IMR-90 (cell line): Measurements from ENCODE around the gene ST6GALNAC3. TPM values are rescaled to one million over a fixed set of nuclear protein-coding genes. Genes with fewer than 3 reads are reported as not detected.

Experiments
- ATAC-seq: fragments of 200-7000 bp; cut with Tn5 transposase; 2 replicates; pipeline ENCODE4 v1.9.1; 2020; ENCODE audit warnings: low read depth, mild to moderate bottlenecking, moderate library complexity
- BruUV-seq: library from RNA; stranded (reverse); fragments of 400-500 nt; replicated peaks from 2 replicates; lab custom pipeline; 2021; lab: Mats Ljungman, UMichigan
- CTCF ChIA-PET: fragments of 300-600 bp; formaldehyde crosslinking; extraction: SDS; loops from one replicate; lab custom pipeline; 2021; ENCODE audit warnings: antibody characterized with exemption; lab: Yijun Ruan, JAX
- POLR2A ChIA-PET: fragments of 300-600 bp; sonication (Branson Sonifier 250); formaldehyde crosslinking; loops from one replicate; lab custom pipeline; 2022; ENCODE audit warnings: antibody characterized with exemption; ENCODE audit not compliant: unreplicated experiment; lab: Charles Lee
- DNase-seq: peaks from one replicate; pipeline ENCODE4 v3.0.0; 2013
- H2AFZ ChIP-seq: replicated peaks from 2 replicates; pipeline ENCODE3; 2013; ENCODE audit warnings: low read length, mild to moderate bottlenecking; ENCODE audit not compliant: poor library complexity
- H2AK5ac ChIP-seq: 2 replicates; pipeline ENCODE4 v1.6.1; 2013; ENCODE audit warnings: low read depth, low read length, inconsistent platforms
- H2AK9ac ChIP-seq: replicated peaks from 2 replicates; pipeline ENCODE3; 2013; ENCODE audit warnings: mild to moderate bottlenecking, low read depth, low read length, moderate library complexity; ENCODE audit not compliant: poor library complexity
- H2BK120ac ChIP-seq: 2 replicates; pipeline ENCODE4 v1.6.1; 2013; ENCODE audit warnings: low read depth, low read length, inconsistent platforms
- H2BK15ac ChIP-seq: 3 replicates; pipeline ENCODE4 v1.6.1; 2013; ENCODE audit warnings: low read depth, low read length, inconsistent platforms
- H2BK20ac ChIP-seq: 2 replicates; pipeline ENCODE4 v1.6.1; 2013; ENCODE audit warnings: low read depth, mild to moderate bottlenecking, inconsistent platforms, low read length, moderate library complexity
- H2BK5ac ChIP-seq: 2 replicates; pipeline ENCODE4 v1.6.1; 2013; ENCODE audit warnings: mild to moderate bottlenecking, low read depth, low read length, inconsistent platforms; ENCODE audit not compliant: poor library complexity, severe bottlenecking
- H3K14ac ChIP-seq: replicated peaks from 2 replicates; pipeline ENCODE4 v1.6.1; 2013; ENCODE audit warnings: low read depth, low read length, inconsistent platforms
- H3K18ac ChIP-seq: 2 replicates; pipeline ENCODE4 v1.6.1; 2013; ENCODE audit warnings: low read depth, low read length, control low read depth
- H3K23ac ChIP-seq: 2 replicates; pipeline ENCODE4 v1.6.1; 2013; ENCODE audit warnings: low read depth, low read length, inconsistent platforms
- H3K27ac ChIP-seq: 2 replicates; pipeline ENCODE4 v1.5.1; 2013; ENCODE audit warnings: mild to moderate bottlenecking, control low read depth, low read length; ENCODE audit not compliant: insufficient read depth
- H3K27me3 ChIP-seq: 2 replicates; pipeline ENCODE4 v1.6.1; 2013; ENCODE audit warnings: low read length; ENCODE audit not compliant: control insufficient read depth, insufficient read depth
- H3K36me3 ChIP-seq: 2 replicates; pipeline ENCODE4 v1.6.1; 2013; ENCODE audit warnings: low read length, mixed read lengths; ENCODE audit not compliant: control insufficient read depth, insufficient read depth
- H3K4ac ChIP-seq: 2 replicates; pipeline ENCODE4 v1.6.1; 2013; ENCODE audit warnings: low read depth, low read length, inconsistent platforms
- H3K4me1 ChIP-seq: 2 replicates; pipeline ENCODE4 v1.6.1; 2013; ENCODE audit warnings: low read length, mixed read lengths; ENCODE audit not compliant: control insufficient read depth, insufficient read depth
- H3K4me2 ChIP-seq: 2 replicates; pipeline ENCODE4 v1.6.1; 2013; ENCODE audit warnings: low read depth, mild to moderate bottlenecking, control low read depth, low read length, moderate library complexity
- H3K4me3 ChIP-seq: 2 replicates; pipeline ENCODE4 v1.5.1; 2013; ENCODE audit warnings: low read depth, mild to moderate bottlenecking, control low read depth, low read length, moderate library complexity; ENCODE audit not compliant: insufficient read depth
- H3K56ac ChIP-seq: 2 replicates; pipeline ENCODE4 v1.6.1; 2013; ENCODE audit warnings: low read length, inconsistent platforms; ENCODE audit not compliant: insufficient read depth; ENCODE audit errors: extremely low read depth
- H3K79me1 ChIP-seq, 2 experiments: 2 replicates each; pipeline ENCODE4 v1.6.1; 2013; ENCODE audit warnings: low read length in 2 of 2, inconsistent platforms in 1 of 2, low read depth in 1 of 2
- H3K9ac ChIP-seq: 2 replicates; pipeline ENCODE4 v1.6.1; 2013; ENCODE audit warnings: low read depth, low read length, control low read depth
- H3K9me1 ChIP-seq: 2 replicates; pipeline ENCODE4 v1.6.1; 2013; ENCODE audit warnings: low read length, inconsistent platforms; ENCODE audit not compliant: insufficient read depth
- H3K9me3 ChIP-seq: 2 replicates; pipeline ENCODE4 v1.6.1; 2013; ENCODE audit warnings: low read length; ENCODE audit not compliant: control insufficient read depth, insufficient read depth
- H4K20me1 ChIP-seq: 2 replicates; pipeline ENCODE4 v1.6.1; 2013; ENCODE audit warnings: low read length, inconsistent platforms; ENCODE audit not compliant: insufficient read depth
- H4K5ac ChIP-seq: 2 replicates; pipeline ENCODE4 v1.6.1; 2013; ENCODE audit warnings: mild to moderate bottlenecking, low read depth, low read length, control low read depth
- H4K8ac ChIP-seq, 2 experiments: 2 replicates each; pipeline ENCODE4 v1.6.1; 2013; ENCODE audit warnings: low read depth in 2 of 2, low read length in 2 of 2, control low read depth in 1 of 2, inconsistent platforms in 1 of 2
- H4K91ac ChIP-seq: 2 replicates; pipeline ENCODE4 v1.6.1; 2013; ENCODE audit warnings: low read depth, low read length, inconsistent platforms; ENCODE audit not compliant: insufficient read depth
- BHLHE40 ChIP-seq: fragments of 150-350 bp; IDR thresholded peaks from 2 replicates; pipeline ENCODE4 v1.6.1; 2016; ENCODE audit warnings: mild to moderate bottlenecking, low read depth, low read length
- CEBPB ChIP-seq: IDR thresholded peaks from 2 replicates; pipeline ENCODE4 v1.6.1; 2012; ENCODE audit warnings: low read depth, low read length, improper control_type of control experiment
- CHD1 ChIP-seq: IDR thresholded peaks from 2 replicates; pipeline ENCODE4 v1.6.1; 2012; ENCODE audit warnings: low read depth, low read length, improper control_type of control experiment
- CTCF ChIP-seq: conservative IDR thresholded peaks from 2 replicates; pipeline ENCODE4 v1.5.1; 2012; ENCODE audit warnings: mild to moderate bottlenecking, low read depth, low read length, improper control_type of control experiment
- FOS ChIP-seq: fragments of 150-350 bp; IDR thresholded peaks from 2 replicates; pipeline ENCODE4 v1.6.1; 2016; ENCODE audit warnings: low read depth, low read length
- MAFK ChIP-seq: IDR thresholded peaks from 2 replicates; pipeline ENCODE4 v1.6.1; 2012; ENCODE audit warnings: low read depth, low read length, improper control_type of control experiment
- MAZ ChIP-seq: IDR thresholded peaks from 2 replicates; pipeline ENCODE4 v1.6.1; 2012; ENCODE audit warnings: low read depth, mild to moderate bottlenecking, low read length, improper control_type of control experiment, moderate library complexity, borderline replicate concordance
- MXI1 ChIP-seq: IDR thresholded peaks from 2 replicates; pipeline ENCODE4 v1.6.1; 2012; ENCODE audit warnings: low read depth, mild to moderate bottlenecking, low read length, moderate library complexity, borderline replicate concordance
- NFE2L2 ChIP-seq: fragments of 150-350 bp; IDR thresholded peaks from 2 replicates; pipeline ENCODE4 v1.6.1; 2016; ENCODE audit warnings: low read depth, mild to moderate bottlenecking, low read length
- POLR2A ChIP-seq: IDR thresholded peaks from 2 replicates; pipeline ENCODE4 v1.6.1; 2012; ENCODE audit warnings: mild to moderate bottlenecking, low read depth, low read length
- RAD21 ChIP-seq: IDR thresholded peaks from 2 replicates; pipeline ENCODE4 v1.6.1; 2012; ENCODE audit warnings: low read length, improper control_type of control experiment
- RCOR1 ChIP-seq: IDR thresholded peaks from 2 replicates; pipeline ENCODE4 v1.6.1; 2012; ENCODE audit warnings: mild to moderate bottlenecking, low read length, improper control_type of control experiment; ENCODE audit not compliant: insufficient replicate concordance
- RFX5 ChIP-seq: IDR thresholded peaks from 2 replicates; pipeline ENCODE4 v1.8.0; 2012; ENCODE audit warnings: low read depth, mild to moderate bottlenecking, low read length, moderate library complexity
- SMC3 ChIP-seq: fragments of 150-350 bp; IDR thresholded peaks from 2 replicates; pipeline ENCODE4 v1.6.1; 2016; ENCODE audit warnings: low read depth, mild to moderate bottlenecking, antibody characterized with exemption, low read length, moderate library complexity
- USF2 ChIP-seq: fragments of 150-350 bp; IDR thresholded peaks from 2 replicates; pipeline ENCODE4 v1.6.1; 2017; ENCODE audit warnings: mild to moderate bottlenecking, antibody characterized with exemption, low read length, low read depth
- WGBS, 2 experiments: methylation state at CpG; one replicate each; pipeline versions ENCODE4 v1.1.5 to v1.1.7; 2013; ENCODE audit warnings: missing lambda C conversion rate in 2 of 2; ENCODE audit not compliant: insufficient read length in 1 of 2; ENCODE audit errors: extremely low coverage in 2 of 2; 5-methylcytosine and 5-hydroxymethylcytosine counted together
- dilution Hi-C: fragments of 300-500 bp; cut with HindIII; formaldehyde crosslinking; loops from one replicate; pipeline ENCODE4 v1.14.3; 2018; ENCODE audit warnings: low sequenced_read_pairs; ENCODE audit not compliant: unreplicated experiment
- in situ Hi-C: fragments of 300-500 bp; cut with MboI; formaldehyde crosslinking; loops from 3 replicates; pipeline ENCODE4 v1.14.3; 2019; ENCODE audit warnings: low sequenced_read_pairs, inconsistent platforms, mixed read lengths
- intact Hi-C: fragments of 100-400 bp; cut with micrococcal nuclease; formaldehyde crosslinking; loops from 2 replicates; pipeline ENCODE4 v1.10.0; 2022
- polyA plus RNA-seq, 3 experiments: library from polyadenylated mRNA; depleted of rRNA; stranded (reverse); fragments of >200 nt; gene quantifications; 2 replicates each; pipeline ENCODE4 v1.2.3, GENCODE V29; 2012; ENCODE audit warnings: low replicate concordance in 1 of 3
- total RNA-seq: library from RNA; depleted of rRNA; stranded (reverse); fragments of >200 nt; gene quantifications from 2 replicates; pipeline ENCODE4 v1.2.3, GENCODE V29; 2012
- TF ChIP-seq, protein P1 (sequence below): fragments of 150-350 bp; IDR thresholded peaks from 2 replicates; pipeline ENCODE4 v1.6.1; 2016; ENCODE audit warnings: low read depth, mild to moderate bottlenecking, low read length, moderate library complexity, borderline replicate concordance

ST6GALNAC3 gene
- total and polyA plus RNA-seq, 2 of the 4 experiments (the other 2 are of a cell fraction), result 0.65 to 1.3 TPM

DNA sequence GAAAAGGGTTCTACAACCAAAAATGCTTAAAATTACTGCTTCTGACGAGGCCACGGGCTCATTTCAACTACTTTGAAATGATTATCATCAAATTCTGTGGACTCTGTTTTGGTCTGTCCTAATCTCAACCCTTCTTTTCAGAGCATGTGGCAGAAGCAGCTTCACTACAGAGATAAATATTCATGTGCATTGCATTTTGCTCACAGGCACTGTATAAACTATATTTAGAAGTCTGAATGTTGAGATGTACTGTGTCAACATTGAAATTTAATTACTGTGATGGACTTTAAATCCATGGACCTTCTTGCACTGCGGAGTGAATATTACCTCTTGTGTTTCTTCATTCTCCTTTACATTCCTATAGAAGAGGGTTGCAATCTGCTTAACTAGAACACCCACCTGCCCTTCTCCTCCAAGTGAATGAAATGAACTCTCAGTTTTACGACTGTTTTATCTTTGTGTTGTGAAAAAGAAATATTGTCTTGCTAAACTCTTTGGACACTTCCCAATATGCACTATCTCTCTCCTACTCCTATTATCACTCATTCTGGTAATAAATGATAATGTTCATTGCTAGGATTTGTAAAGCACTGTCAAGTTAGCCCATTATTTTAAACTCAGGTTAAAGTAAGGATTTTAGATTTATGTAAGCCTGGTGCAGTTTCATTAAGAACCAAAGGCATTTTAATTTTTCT lies 511.6 kb downstream of the ST6GALNAC3 start:
- ATAC-seq (no peak), DNase-seq (no peak)
- in situ Hi-C loops, result no loop called here
- H3K4me3 ChIP-seq, result no peak overlapping the region
- no peak overlapping the region for H3K18ac ChIP-seq
- no peak overlapping the region for H3K14ac ChIP-seq
- H2BK15ac ChIP-seq, result no peak overlapping the region
- H3K9ac ChIP-seq, result no peak overlapping the region
- no peaks in the 10 kb centered on the region for H3K36me3 ChIP-seq
- H2BK20ac ChIP-seq, result no peak overlapping the region
- no peak overlapping the region for H4K91ac ChIP-seq
- ChIA-PET POLR2A (no interaction called here), CTCF (interaction anchor here (0.6 kb wide), 1 partner anchor 489 kb away, joined by 3 read pairs; no protein-coding TSS in a partner anchor)
- H3K27me3 ChIP-seq, result no peaks in the 10 kb centered on the region
- no peak overlapping the region for H4K5ac ChIP-seq
- no peak overlapping the region for H3K56ac ChIP-seq
- H3K27ac ChIP-seq, result no peak overlapping the region
- H3K9me1 ChIP-seq, result peaks cover 3% of the 10 kb centered on the region; the same call in 1 of the 2 replicates
- H3K4me1 ChIP-seq, result no peaks in the 10 kb centered on the region
- no peak for TF ChIP-seq RAD21
- TF ChIP-seq, protein P1, sequence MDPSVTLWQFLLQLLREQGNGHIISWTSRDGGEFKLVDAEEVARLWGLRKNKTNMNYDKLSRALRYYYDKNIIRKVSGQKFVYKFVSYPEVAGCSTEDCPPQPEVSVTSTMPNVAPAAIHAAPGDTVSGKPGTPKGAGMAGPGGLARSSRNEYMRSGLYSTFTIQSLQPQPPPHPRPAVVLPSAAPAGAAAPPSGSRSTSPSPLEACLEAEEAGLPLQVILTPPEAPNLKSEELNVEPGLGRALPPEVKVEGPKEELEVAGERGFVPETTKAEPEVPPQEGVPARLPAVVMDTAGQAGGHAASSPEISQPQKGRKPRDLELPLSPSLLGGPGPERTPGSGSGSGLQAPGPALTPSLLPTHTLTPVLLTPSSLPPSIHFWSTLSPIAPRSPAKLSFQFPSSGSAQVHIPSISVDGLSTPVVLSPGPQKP, result no peak
- no peak for TF ChIP-seq MXI1
- no peak for TF ChIP-seq POLR2A
- TF ChIP-seq CTCF, result no peak
- no peak for TF ChIP-seq RCOR1
- TF ChIP-seq USF2, result no peak
- TF ChIP-seq NFE2L2, result no peak
- TF ChIP-seq SMC3, result no peak
- TF ChIP-seq CHD1, result no peak
- no peak for TF ChIP-seq RFX5
- TF ChIP-seq MAZ, result no peak
- TF ChIP-seq FOS, result no peak
- TF ChIP-seq MAFK, result no peak
- no peak for TF ChIP-seq CEBPB
- no peak for TF ChIP-seq BHLHE40
- no CpG with 5 or more reads among the region's 4 CpGs for WGBS, 2 experiments
- no peak overlapping the region for H2BK120ac ChIP-seq
- H4K8ac ChIP-seq, result no peak overlapping the region
- no peak overlapping the region for H2BK5ac ChIP-seq
- intact Hi-C loops, result no loop called here
- H3K23ac ChIP-seq, result no peak overlapping the region
- no peak overlapping the region for H3K4me2 ChIP-seq
- no peak overlapping the region for H3K4ac ChIP-seq
- no peaks in the 10 kb centered on the region for H3K79me1 ChIP-seq
- H2AFZ ChIP-seq, result no peak overlapping the region
- no peak overlapping the region for H2AK5ac ChIP-seq
- dilution Hi-C loops, result no loop called here
- no TSS peak for BruUV-seq
- H3K9me3 ChIP-seq, result no peaks in the 10 kb centered on the region
- no peak overlapping the region for H2AK9ac ChIP-seq
- no peaks in the 10 kb centered on the region for H4K20me1 ChIP-seq
